Measurements from ENCODE around the gene FADS6.

DNA sequence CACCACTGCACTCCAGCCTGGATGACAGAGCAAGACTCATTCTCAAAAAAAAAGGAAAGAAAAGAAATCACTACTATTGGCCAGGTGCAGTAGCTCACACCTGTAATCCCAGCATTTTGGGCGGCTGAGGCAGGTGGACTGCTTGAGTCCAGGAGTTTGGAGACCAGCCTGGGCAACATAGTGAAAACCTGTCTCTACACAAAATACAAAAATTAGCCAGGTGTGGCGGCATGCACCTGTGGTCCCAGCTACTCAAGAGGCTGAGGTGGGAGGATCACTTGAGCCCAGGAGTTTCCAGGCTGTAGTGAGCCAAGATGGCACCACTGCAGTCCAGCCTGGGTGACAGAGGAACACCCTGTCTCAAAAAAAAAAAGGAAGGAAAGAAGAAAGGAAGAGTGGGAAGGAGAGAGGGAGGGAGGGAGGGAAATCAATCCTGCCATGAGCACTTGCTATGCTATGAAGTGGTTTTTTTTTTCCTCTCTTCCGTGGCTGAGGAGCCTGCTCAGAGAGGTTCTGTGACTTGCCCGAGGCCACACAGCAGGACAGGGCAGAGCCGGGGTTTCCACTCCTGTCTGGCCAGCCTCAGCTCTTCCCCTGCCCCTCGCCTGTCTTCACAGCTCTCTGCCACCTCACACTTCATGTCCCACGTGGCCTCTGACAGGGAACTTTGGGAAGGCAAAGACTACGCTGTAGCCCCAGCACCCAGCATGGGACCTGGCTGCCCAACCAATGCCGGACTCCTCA, 44.6 kb downstream of the FADS6 start:
- no peak for TF ChIP-seq EP300 (conservative IDR thresholded peaks at IDR 0.05; ENCODE audit: poor library complexity, severe bottlenecking)
- no peak for TF ChIP-seq CTCF (IDR thresholded peaks at IDR 0.05; ENCODE audit: poor library complexity, severe bottlenecking)
- TF ChIP-seq SMC3 (conservative IDR thresholded peaks at IDR 0.05; ENCODE audit: poor library complexity): no peak
- TF ChIP-seq EZH2 (IDR thresholded peaks at IDR 0.05; ENCODE audit: borderline replicate concordance, insufficient read depth, low read length, poor library complexity, severe bottlenecking): no peak
- no peak for TF ChIP-seq TAF1 (IDR thresholded peaks at IDR 0.05; ENCODE audit: low read depth)
- TF ChIP-seq, protein P1, sequence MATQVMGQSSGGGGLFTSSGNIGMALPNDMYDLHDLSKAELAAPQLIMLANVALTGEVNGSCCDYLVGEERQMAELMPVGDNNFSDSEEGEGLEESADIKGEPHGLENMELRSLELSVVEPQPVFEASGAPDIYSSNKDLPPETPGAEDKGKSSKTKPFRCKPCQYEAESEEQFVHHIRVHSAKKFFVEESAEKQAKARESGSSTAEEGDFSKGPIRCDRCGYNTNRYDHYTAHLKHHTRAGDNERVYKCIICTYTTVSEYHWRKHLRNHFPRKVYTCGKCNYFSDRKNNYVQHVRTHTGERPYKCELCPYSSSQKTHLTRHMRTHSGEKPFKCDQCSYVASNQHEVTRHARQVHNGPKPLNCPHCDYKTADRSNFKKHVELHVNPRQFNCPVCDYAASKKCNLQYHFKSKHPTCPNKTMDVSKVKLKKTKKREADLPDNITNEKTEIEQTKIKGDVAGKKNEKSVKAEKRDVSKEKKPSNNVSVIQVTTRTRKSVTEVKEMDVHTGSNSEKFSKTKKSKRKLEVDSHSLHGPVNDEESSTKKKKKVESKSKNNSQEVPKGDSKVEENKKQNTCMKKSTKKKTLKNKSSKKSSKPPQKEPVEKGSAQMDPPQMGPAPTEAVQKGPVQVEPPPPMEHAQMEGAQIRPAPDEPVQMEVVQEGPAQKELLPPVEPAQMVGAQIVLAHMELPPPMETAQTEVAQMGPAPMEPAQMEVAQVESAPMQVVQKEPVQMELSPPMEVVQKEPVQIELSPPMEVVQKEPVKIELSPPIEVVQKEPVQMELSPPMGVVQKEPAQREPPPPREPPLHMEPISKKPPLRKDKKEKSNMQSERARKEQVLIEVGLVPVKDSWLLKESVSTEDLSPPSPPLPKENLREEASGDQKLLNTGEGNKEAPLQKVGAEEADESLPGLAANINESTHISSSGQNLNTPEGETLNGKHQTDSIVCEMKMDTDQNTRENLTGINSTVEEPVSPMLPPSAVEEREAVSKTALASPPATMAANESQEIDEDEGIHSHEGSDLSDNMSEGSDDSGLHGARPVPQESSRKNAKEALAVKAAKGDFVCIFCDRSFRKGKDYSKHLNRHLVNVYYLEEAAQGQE (IDR thresholded peaks at IDR 0.05; ENCODE audit: borderline replicate concordance): no peak
- no peak for TF ChIP-seq MXI1 (conservative IDR thresholded peaks at IDR 0.05; ENCODE audit: poor library complexity, severe bottlenecking)
